DMS114 treated with DMSO at 0.1 percent for 48 hours (cell line): ENCODE measurements around the gene ZNF69.
"Not testable (repeated sequence)": the region's sequence is repeated elsewhere in the genome, so short reads cannot be mapped to it uniquely, and the experiment has no call there.

Source experiments
- DNase-seq: peaks from one replicate; lab custom pipeline; 2025; ENCODE audit not compliant: unreplicated experiment; lab: John Stamatoyannopoulos, UW

The ZNF69 gene

GRCh38 chr19:11887611-11888531 lies at the start of gene ZNF69:
Gene ZNF69 (plus strand): TSS chr19:11887782. CDS start chr19:11887924, 142 bp downstream.
- peak; percentile 31 for DNase-seq

DNA sequence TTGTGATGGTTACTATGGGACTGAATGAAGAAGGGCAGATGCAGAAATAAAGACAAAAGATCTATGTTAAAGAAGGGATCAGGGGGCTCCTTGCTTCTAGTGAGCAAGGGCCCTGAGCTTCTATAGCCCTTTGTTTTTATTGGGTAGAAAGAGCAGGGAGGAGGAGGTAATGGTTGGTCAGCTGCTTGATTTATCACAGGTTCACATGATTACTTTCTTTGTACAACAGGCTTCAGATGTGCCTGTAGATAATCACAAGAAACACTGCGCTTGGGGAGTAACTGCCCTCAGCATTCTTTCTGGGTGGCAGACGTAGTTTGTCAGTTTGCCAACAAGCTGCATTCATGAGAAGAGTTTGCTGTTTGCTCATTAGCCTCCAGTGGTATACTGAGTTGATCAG lies 43.9 kb upstream of the ZNF69 start:
- no peak for DNase-seq

DNA sequence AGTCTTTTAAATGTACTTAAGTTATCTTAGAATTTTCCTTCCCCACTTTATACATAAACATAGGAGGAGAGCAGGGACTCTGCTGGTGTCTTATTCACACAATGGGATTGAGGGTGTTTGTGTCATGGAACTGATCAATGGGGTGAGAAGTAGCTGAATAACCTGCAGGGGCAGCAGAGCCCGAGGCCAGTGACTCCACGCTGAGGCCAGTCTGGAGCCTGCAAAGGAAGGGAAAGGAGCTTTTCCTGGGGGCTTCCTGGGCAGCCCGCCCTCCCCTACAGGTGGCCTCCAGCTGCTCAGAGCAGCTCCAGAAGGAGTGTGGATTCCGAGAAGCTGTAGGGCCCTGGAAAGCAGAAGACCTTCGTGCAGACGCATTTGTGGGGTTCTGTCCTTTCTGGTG lies 40.0 kb upstream of the ZNF69 start:
- DNase-seq: not testable (repeated sequence)

DNA sequence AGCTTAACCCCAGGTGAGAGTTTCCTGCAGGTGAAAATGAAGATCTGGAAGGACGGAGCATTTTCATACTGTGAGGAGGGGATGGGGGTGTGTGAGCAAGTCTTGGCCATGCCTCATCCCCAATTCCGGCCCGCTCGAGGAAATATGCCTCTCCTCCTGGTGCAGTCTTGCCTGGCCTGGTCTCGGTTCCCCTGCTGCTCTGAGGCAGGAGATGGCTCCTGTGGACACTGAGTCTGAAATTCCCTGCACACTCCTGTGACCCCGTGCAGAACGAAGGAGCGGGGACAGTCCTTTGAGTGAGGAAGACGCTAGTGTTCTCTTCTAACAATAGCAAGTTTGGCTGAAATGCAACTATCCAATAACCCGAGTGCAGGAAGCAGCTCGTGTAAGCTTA lies 39.4 kb upstream of the ZNF69 start:
- no peak for DNase-seq

GRCh38 chr19:11848594-11849469 lies 38.8 kb upstream of the ZNF69 start, which contains the start of gene ZNF439:
Gene ZNF439 (plus strand): TSS chr19:11848726. CDS start chr19:11848868, 142 bp downstream.
- peak; percentile 35 for DNase-seq

- not testable (repeated sequence) for DNase-seq
Measured at GRCh38 chr19:11850289-11850688, 37.3 kb upstream of the ZNF69 start.

GRCh38 chr19:11853358-11853757 lies 34.2 kb upstream of the ZNF69 start:
- DNase-seq: no peak

DNA sequence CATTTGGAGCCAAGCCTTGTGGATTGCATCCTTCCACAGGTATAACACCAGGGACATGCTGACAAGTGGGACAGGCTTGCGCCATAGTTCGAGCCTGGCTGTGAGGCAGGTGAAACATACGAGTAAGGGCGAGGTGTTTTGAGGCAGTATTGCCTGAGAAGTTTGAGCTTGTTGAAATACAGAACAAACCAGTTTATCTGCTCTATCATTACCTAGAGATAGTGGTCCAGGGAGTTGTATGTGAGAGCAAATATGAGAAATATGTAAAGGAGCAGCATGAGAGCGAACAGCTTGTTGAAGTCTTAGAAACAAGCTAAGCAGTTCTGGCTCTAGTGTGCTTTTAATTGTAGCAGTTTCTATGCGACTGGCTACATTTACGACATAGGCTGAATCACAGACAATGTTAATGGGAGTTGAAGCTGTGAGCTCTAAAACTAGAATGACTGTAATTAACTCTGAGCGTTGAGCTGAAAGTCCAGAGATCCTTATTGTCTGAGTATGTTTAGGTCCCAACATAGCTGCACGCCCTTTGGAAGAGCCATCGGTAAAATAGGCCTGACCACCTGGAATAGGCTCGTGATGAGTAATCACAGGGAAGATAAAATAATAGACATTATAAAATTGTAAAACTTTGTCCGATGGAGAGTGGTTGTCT lies 30.9 kb upstream of the ZNF69 start:
- DNase-seq: no peak

DNA sequence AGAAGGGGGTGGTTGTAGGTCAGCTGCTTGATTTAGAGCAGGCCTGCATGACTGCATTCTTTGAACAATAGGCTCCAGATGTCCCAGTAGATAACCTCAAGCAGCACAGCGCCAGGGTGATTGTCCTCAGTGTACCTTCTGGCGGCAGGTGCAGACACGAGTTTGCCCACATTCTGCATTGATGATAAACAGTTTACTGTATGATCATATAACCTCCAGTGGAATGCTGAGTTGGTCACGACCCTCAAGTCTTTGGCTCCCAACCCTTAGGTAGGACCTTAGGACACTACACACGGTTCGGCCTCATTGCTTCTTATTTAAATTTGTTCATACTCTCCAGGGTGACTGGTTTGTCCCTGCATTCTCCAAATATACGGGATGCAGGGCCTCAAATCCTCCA lies 26.9 kb upstream of the ZNF69 start:
- no peak for DNase-seq

GRCh38 chr19:11861301-11861700 lies 26.3 kb upstream of the ZNF69 start:
- DNase-seq: no peak

DNA sequence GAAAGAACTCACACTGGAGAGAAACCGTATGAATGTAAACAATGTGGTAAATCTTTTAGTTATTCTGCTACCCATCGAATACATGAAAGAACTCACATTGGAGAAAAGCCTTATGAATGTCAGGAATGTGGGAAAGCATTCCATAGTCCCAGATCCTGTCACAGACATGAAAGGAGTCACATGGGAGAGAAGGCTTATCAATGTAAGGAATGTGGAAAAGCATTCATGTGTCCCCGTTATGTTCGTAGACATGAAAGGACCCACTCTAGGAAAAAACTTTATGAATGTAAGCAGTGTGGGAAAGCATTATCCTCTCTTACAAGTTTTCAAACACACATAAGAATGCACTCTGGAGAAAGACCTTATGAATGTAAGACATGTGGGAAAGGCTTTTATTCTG lies 19.8 kb upstream of the ZNF69 start:
- DNase-seq: not testable (repeated sequence)

GRCh38 chr19:11868188-11868587 lies 19.4 kb upstream of the ZNF69 start:
- DNase-seq: no peak

DNA sequence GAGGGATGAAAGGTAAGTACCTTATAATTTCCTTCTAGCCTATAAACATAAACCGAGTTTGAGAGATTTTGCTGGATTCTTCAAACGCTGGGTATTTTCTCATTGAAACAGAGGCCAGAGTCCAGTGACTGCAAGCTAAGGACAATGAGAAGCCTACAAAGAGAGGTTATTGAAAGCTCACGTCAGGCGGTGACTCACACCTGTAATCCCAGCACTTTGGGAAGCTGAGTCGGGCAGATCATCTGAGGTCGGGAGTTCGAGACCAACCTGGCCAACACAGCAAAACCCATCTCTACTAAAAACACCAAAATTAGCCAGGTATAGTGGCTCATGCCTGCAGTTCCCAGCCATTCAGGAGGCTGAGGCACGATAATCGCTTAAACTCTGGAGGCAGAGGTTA lies 15.0 kb upstream of the ZNF69 start:
- DNase-seq: no peak

GRCh38 chr19:11873762-11874161 lies 13.8 kb upstream of the ZNF69 start:
- no peak for DNase-seq

- not testable (repeated sequence) for DNase-seq
Measured at GRCh38 chr19:11879687-11880266, 7.8 kb upstream of the ZNF69 start.

DNA sequence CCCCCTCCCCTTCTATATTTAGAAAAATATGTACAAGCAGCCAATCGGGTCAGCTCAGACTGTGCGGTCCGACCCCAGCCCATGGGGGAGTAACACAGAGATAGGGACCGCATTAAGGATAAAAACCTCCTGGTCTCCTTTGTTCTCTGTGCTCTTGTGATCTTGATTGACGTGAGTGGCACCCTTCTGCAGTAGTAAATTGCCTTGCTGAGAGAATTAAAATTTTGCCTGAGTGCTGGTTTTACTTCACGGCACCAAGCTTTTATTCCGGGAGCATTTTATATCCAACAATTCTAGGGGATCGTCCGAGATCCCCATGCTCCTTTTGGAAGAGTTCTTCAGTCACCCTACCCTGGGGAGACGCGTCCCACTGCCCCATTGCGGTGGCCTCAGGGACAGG lies 7.0 kb upstream of the ZNF69 start:
- DNase-seq: no peak

- no peak for DNase-seq
Measured at GRCh38 chr19:11881151-11881800, 6.3 kb upstream of the ZNF69 start.

GRCh38 chr19:11882606-11883005 lies 5.0 kb upstream of the ZNF69 start:
- no peak for DNase-seq

DNA sequence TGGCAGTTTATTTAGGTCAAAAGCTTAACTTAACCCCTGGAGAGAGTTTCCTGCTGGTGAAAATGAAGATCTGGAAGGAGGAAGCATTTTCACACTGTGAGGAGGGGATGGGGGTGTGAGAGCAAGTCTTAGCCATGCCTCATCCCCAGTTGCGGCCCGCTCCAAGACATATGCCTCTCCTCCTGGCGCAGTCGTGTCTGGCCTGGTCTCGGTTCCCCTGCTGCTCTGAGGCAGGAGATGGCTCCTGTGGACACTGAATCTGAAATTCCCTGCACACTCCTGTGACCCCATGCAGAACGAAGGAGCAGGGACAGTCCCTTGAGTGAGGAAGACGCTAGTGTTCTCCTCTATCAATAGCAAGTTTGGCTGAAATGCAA lies 360 bp upstream of the ZNF69 start:
- no peak for DNase-seq

GRCh38 chr19:11889901-11890300 lies 2.3 kb downstream of the ZNF69 start:
- DNase-seq: not testable (repeated sequence)
